NT2/D1 (cell line): ENCODE data around the gene NRF1.
"Not testable (repeated sequence)": the region's sequence is repeated elsewhere in the genome, so short reads cannot be mapped to it uniquely, and the experiment has no call there.

Source experiments
- DNase-seq: peaks from one replicate; pipeline ENCODE4 v3.0.0-alpha.2; 2011; ENCODE audit warnings: low read depth, low spot score
- H3K27me3 ChIP-seq: 2 replicates; pipeline ENCODE4 v1.6.0; 2011; ENCODE audit warnings: mild to moderate bottlenecking; ENCODE audit not compliant: insufficient read length, insufficient read depth
- H3K36me3 ChIP-seq: 2 replicates; pipeline ENCODE4 v1.6.1; 2011; ENCODE audit warnings: mild to moderate bottlenecking, low read length, mixed read lengths; ENCODE audit not compliant: insufficient read depth, insufficient read length
- H3K4me1 ChIP-seq: 2 replicates; pipeline ENCODE4 v1.5.1; 2011; ENCODE audit not compliant: insufficient read depth, insufficient read length
- H3K4me3 ChIP-seq: 2 replicates; pipeline ENCODE4 v1.5.1; 2011; ENCODE audit warnings: low read depth; ENCODE audit not compliant: insufficient read length
- H3K9ac ChIP-seq: 2 replicates; pipeline ENCODE4 v1.6.0; 2011; ENCODE audit warnings: low read depth; ENCODE audit not compliant: insufficient read length
- H3K9me3 ChIP-seq: 2 replicates; pipeline ENCODE4 v1.5.1; 2011; ENCODE audit warnings: mild to moderate bottlenecking, low read length; ENCODE audit not compliant: insufficient read depth
- SUZ12 ChIP-seq: IDR thresholded peaks from 2 replicates; pipeline ENCODE4 v1.6.1; 2011; ENCODE audit not compliant: insufficient read length, insufficient read depth; ENCODE audit errors: extremely low read depth
- YY1 ChIP-seq: IDR thresholded peaks from 2 replicates; pipeline ENCODE4 v1.6.1; 2011; ENCODE audit not compliant: insufficient read length, insufficient read depth
- ZNF274 ChIP-seq: IDR thresholded peaks from 2 replicates; pipeline ENCODE4 v1.6.1; 2011; ENCODE audit warnings: mild to moderate bottlenecking, low read depth, low read length

NRF1 gene

GRCh38 chr7:129597672-129598071 lies 13.8 kb upstream of the NRF1 start:
- Histone ChIP-seq H3K4me1 (no peaks in the 10 kb centered on the region), H3K9ac (no peak overlapping the region), H3K4me3 (no peak overlapping the region), H3K9me3 (no peaks in the 10 kb centered on the region), H3K27me3 (no peaks in the 10 kb centered on the region), H3K36me3 (no peaks in the 10 kb centered on the region)
- TF ChIP-seq YY1, result no peak
- no peak for TF ChIP-seq SUZ12
- no peak for TF ChIP-seq ZNF274
- DNase-seq, result no peak

- no peak overlapping the region for H3K4me3 ChIP-seq
- H3K9me3 ChIP-seq, result no peaks in the 10 kb centered on the region
- TF ChIP-seq ZNF274 (no peak), SUZ12 (no peak), YY1 (no peak)
- no peaks in the 10 kb centered on the region for H3K27me3 ChIP-seq
- H3K9ac ChIP-seq, result no peak overlapping the region
- H3K4me1 ChIP-seq, result no peaks in the 10 kb centered on the region
- DNase-seq, result no peak
- no peaks in the 10 kb centered on the region for H3K36me3 ChIP-seq
These were observed 12.3 kb upstream of the NRF1 start for GRCh38 chr7:129599174-129599573.

GRCh38 chr7:129603594-129603993 lies 7.9 kb upstream of the NRF1 start:
- DNase-seq, H3K4me3 ChIP-seq, H3K27me3 ChIP-seq, H3K9me3 ChIP-seq, H3K9ac ChIP-seq, H3K4me1 ChIP-seq: not testable (repeated sequence)
- peaks cover 25% of the 10 kb centered on the region for H3K36me3 ChIP-seq

- H3K27me3 ChIP-seq, H3K9me3 ChIP-seq, H3K9ac ChIP-seq, DNase-seq, H3K4me3 ChIP-seq, H3K4me1 ChIP-seq: not testable (repeated sequence)
- peaks cover 29% of the 10 kb centered on the region for H3K36me3 ChIP-seq
These were observed 7.5 kb upstream of the NRF1 start for GRCh38 chr7:129604021-129604420.

GRCh38 chr7:129604713-129605437 lies 6.6 kb upstream of the NRF1 start:
- no peak overlapping the region for H3K4me3 ChIP-seq
- no peaks in the 10 kb centered on the region for H3K4me1 ChIP-seq
- no peak overlapping the region for H3K9ac ChIP-seq
- no peaks in the 10 kb centered on the region for H3K27me3 ChIP-seq
- TF ChIP-seq YY1 (no peak), ZNF274 (no peak), SUZ12 (no peak)
- H3K36me3 ChIP-seq, result peaks cover 37% of the 10 kb centered on the region
- DNase-seq, result no peak
- H3K9me3 ChIP-seq, result no peaks in the 10 kb centered on the region

GRCh38 chr7:129605960-129606614 lies 5.4 kb upstream of the NRF1 start:
- H3K36me3 ChIP-seq, result peaks cover 40% of the 10 kb centered on the region
- H3K4me3 ChIP-seq, result no peak overlapping the region
- TF ChIP-seq YY1 (no peak), ZNF274 (no peak), SUZ12 (no peak)
- H3K9ac ChIP-seq, result no peak overlapping the region
- H3K27me3 ChIP-seq, result no peaks in the 10 kb centered on the region
- DNase-seq, result no peak
- H3K9me3 ChIP-seq, result no peaks in the 10 kb centered on the region
- H3K4me1 ChIP-seq, result no peaks in the 10 kb centered on the region

- Histone ChIP-seq H3K27me3 (no peaks in the 10 kb centered on the region), H3K36me3 (peaks cover 40% of the 10 kb centered on the region), H3K9me3 (no peaks in the 10 kb centered on the region), H3K9ac (no peak overlapping the region), H3K4me3 (no peak overlapping the region), H3K4me1 (no peaks in the 10 kb centered on the region)
- no peak for DNase-seq
- TF ChIP-seq SUZ12, result no peak
- TF ChIP-seq YY1, result no peak
- no peak for TF ChIP-seq ZNF274
These were observed 4.7 kb upstream of the NRF1 start for GRCh38 chr7:129606803-129607202.

- no peak for DNase-seq
- Histone ChIP-seq H3K27me3 (no peaks in the 10 kb centered on the region), H3K4me3 (no peak overlapping the region), H3K4me1 (no peaks in the 10 kb centered on the region), H3K9me3 (no peaks in the 10 kb centered on the region), H3K9ac (no peak overlapping the region), H3K36me3 (peaks cover 40% of the 10 kb centered on the region)
- TF ChIP-seq SUZ12 (no peak), ZNF274 (no peak), YY1 (no peak)
These were observed 3.9 kb upstream of the NRF1 start for GRCh38 chr7:129607471-129608120.
